ENCODE data around the gene SRSF4. TPM values are rescaled to one million over a fixed set of nuclear protein-coding genes. Genes with fewer than 3 reads are reported as not detected.

Gene SRSF4
- total and polyA plus RNA-seq, 2 experiments from 2014 or later, result 45.0 to 60.8 TPM

DNA sequence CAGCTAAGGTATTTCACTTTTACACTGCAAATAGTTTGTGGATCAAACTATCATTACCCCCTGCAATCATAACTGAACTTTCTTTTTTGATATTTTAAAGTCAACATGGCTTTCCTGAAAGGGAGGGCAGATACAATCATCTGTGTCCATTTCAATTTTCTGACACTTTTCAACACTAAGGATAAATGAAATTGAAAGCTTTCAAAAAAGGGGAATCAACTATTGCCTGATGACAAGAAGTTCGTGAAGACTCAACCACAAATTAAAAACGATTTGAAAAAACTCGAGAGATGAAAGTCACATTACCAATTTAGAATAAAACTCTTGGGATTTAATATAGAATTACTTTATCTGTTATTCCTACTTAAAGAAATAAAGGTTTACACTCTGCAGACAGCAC is 11.7 kb downstream of the SRSF4 start:
- Histone ChIP-seq H3K27ac (no peak overlapping the region), H3K4me1 (ENCODE audit: insufficient read depth) (peaks cover 36% of the 10 kb centered on the region), H3K9ac (no peak overlapping the region), H3K9me2 (ENCODE audit: insufficient read depth) (no peaks in the 10 kb centered on the region), H3K79me2 (ENCODE audit: insufficient read depth) (peaks cover 100% of the 10 kb centered on the region), H3K9me3 (ENCODE audit: low read depth) (no peaks in the 10 kb centered on the region), H2AFZ (no peak overlapping the region), H3K4me2 (ENCODE audit: unreplicated experiment) (peak overlapping the region; percentile 2), H3K36me3 (ENCODE audit: low read depth) (peaks cover 23% of the 10 kb centered on the region), H3K27me3 (replicated peaks; ENCODE audit: insufficient read depth) (no peaks in the 10 kb centered on the region), H3F3A (ENCODE audit: insufficient read depth) (peaks cover 24% of the 10 kb centered on the region), H4K20me1 (ENCODE audit: insufficient read depth) (peaks cover 31% of the 10 kb centered on the region), H3K4me3 (no peak overlapping the region)
- in situ Hi-C loops (cut with MboI), result no loop called here
- no peak for DNase-seq
- TF ChIP-seq EZH2phosphoT487 (IDR thresholded peaks at IDR 0.05; ENCODE audit: insufficient read depth, low read depth), result no peak
- no peak for TF ChIP-seq EZH2 (IDR thresholded peaks at IDR 0.05; ENCODE audit: insufficient read depth, poor library complexity, severe bottlenecking)
- 34 to 44% methylated on average over 3 of the region's 3 CpGs for WGBS, 2 experiments (ENCODE audit: low coverage in 1 of 2, low lambda C conversion rate in 2 of 2, missing lambda C conversion rate in 2 of 2)

DNA sequence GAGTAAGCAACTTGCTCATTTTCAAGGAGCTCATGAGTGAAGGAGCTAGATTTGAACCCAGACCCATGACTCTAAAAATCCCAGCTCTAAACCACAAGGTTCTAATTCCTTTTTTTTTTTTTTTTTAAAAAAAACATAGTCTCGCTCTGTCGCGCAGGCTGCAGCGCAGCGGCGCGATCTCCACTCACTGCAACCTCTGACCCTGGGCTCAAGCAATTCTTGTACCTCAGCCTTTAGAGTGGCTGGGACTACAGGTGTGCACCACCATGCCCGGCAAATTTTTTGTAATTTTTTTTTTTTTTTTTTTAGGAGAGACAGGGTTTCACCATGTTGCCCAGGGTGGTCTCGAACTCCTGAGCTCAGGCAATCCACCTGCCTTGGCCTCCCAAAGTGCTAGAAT is 13.8 kb downstream of the SRSF4 start:
- DNase-seq, result no peak
- no peak overlapping the region for H3K4me3 ChIP-seq
- TF ChIP-seq EZH2 (IDR thresholded peaks at IDR 0.05; ENCODE audit: insufficient read depth, poor library complexity, severe bottlenecking) (no peak), EZH2phosphoT487 (IDR thresholded peaks at IDR 0.05; ENCODE audit: insufficient read depth, low read depth) (no peak)
- H3K27me3 ChIP-seq (replicated peaks; ENCODE audit: insufficient read depth), result no peaks in the 10 kb centered on the region
- WGBS, 2 experiments (ENCODE audit: low coverage in 1 of 2, low lambda C conversion rate in 2 of 2, missing lambda C conversion rate in 2 of 2), result 97% methylated on average over 9 of the region's 9 CpGs
- H3K27ac ChIP-seq, result no peak overlapping the region
- H3F3A ChIP-seq (ENCODE audit: insufficient read depth), result 0 out of 2 replicates have a peak, but pooled peaks cover 17% of the 10 kb centered on the region
- H3K36me3 ChIP-seq (ENCODE audit: low read depth), result peaks cover 42% of the 10 kb centered on the region
- no peaks in the 10 kb centered on the region for H3K9me3 ChIP-seq (ENCODE audit: low read depth)
- no peak overlapping the region for H3K9ac ChIP-seq
- H3K79me2 ChIP-seq (ENCODE audit: insufficient read depth), result peaks cover 100% of the 10 kb centered on the region
- H3K4me2 ChIP-seq (ENCODE audit: unreplicated experiment), result no peak overlapping the region
- H4K20me1 ChIP-seq (ENCODE audit: insufficient read depth), result peaks cover 26% of the 10 kb centered on the region
- H3K4me1 ChIP-seq (ENCODE audit: insufficient read depth), result peaks cover 36% of the 10 kb centered on the region
- no peaks in the 10 kb centered on the region for H3K9me2 ChIP-seq (ENCODE audit: insufficient read depth)
- H2AFZ ChIP-seq, result no peak overlapping the region
- in situ Hi-C loops (cut with MboI), result no loop called here

GRCh38 chr1:29166291-29166878 is 15.3 kb downstream of the SRSF4 start:
- Histone ChIP-seq H3F3A (ENCODE audit: insufficient read depth) (0 out of 2 replicates have a peak, but pooled peaks cover 13% of the 10 kb centered on the region), H3K4me3 (no peak overlapping the region), H3K9ac (peak overlapping the region; percentile 22; the same call in 1 of the 2 replicates), H2AFZ (no peak overlapping the region), H3K27ac (peak overlapping the region; percentile 28; the same call in 1 of the 2 replicates), H3K27me3 (replicated peaks; ENCODE audit: insufficient read depth) (no peaks in the 10 kb centered on the region), H3K4me2 (ENCODE audit: unreplicated experiment) (no peak overlapping the region), H3K9me2 (ENCODE audit: insufficient read depth) (no peaks in the 10 kb centered on the region), H3K9me3 (ENCODE audit: low read depth) (no peaks in the 10 kb centered on the region), H3K4me1 (ENCODE audit: insufficient read depth) (peaks cover 31% of the 10 kb centered on the region), H3K36me3 (ENCODE audit: low read depth) (peaks cover 44% of the 10 kb centered on the region), H3K79me2 (ENCODE audit: insufficient read depth) (peaks cover 100% of the 10 kb centered on the region), H4K20me1 (ENCODE audit: insufficient read depth) (peaks cover 21% of the 10 kb centered on the region)
- WGBS, 2 experiments (ENCODE audit: low coverage in 1 of 2, low lambda C conversion rate in 2 of 2, missing lambda C conversion rate in 2 of 2), result 43 to 46% methylated on average over 9 of the region's 9 CpGs
- in situ Hi-C loops (cut with MboI), result no loop called here
- DNase-seq, result peak; percentile 18
- TF ChIP-seq EZH2 (IDR thresholded peaks at IDR 0.05; ENCODE audit: insufficient read depth, poor library complexity, severe bottlenecking), result no peak
- TF ChIP-seq EZH2phosphoT487 (IDR thresholded peaks at IDR 0.05; ENCODE audit: insufficient read depth, low read depth), result no peak

- Histone ChIP-seq H3K4me2 (ENCODE audit: unreplicated experiment) (no peak overlapping the region), H3K9ac (no peak overlapping the region), H3K79me2 (ENCODE audit: insufficient read depth) (peaks cover 100% of the 10 kb centered on the region), H3K9me3 (ENCODE audit: low read depth) (no peaks in the 10 kb centered on the region), H3K9me2 (ENCODE audit: insufficient read depth) (no peaks in the 10 kb centered on the region), H3K36me3 (ENCODE audit: low read depth) (peaks cover 56% of the 10 kb centered on the region), H3F3A (ENCODE audit: insufficient read depth) (0 out of 2 replicates have a peak, but pooled peaks cover 6% of the 10 kb centered on the region), H2AFZ (no peak overlapping the region), H3K4me1 (ENCODE audit: insufficient read depth) (peaks cover 13% of the 10 kb centered on the region), H4K20me1 (ENCODE audit: insufficient read depth) (peaks cover 11% of the 10 kb centered on the region), H3K4me3 (no peak overlapping the region), H3K27me3 (replicated peaks; ENCODE audit: insufficient read depth) (no peaks in the 10 kb centered on the region), H3K27ac (no peak overlapping the region)
- WGBS, 2 experiments (ENCODE audit: low coverage in 1 of 2, low lambda C conversion rate in 2 of 2, missing lambda C conversion rate in 2 of 2), result 79 to 83% methylated on average over 4 of the region's 4 CpGs
- TF ChIP-seq EZH2phosphoT487 (IDR thresholded peaks at IDR 0.05; ENCODE audit: insufficient read depth, low read depth) (no peak), EZH2 (IDR thresholded peaks at IDR 0.05; ENCODE audit: insufficient read depth, poor library complexity, severe bottlenecking) (no peak)
- in situ Hi-C loops (cut with MboI), result no loop called here
- DNase-seq, result no peak
Observed at GRCh38 chr1:29164588-29164987, 17.1 kb downstream of the SRSF4 start.

All from GM23248 (cell line).